Upper lobe of right lung (tissue), 1 donor: ENCODE data around the gene AK1. TPM values are rescaled to one million over a fixed set of nuclear protein-coding genes. Genes with fewer than 3 reads are reported as not detected.

Source experiments
- ATAC-seq: fragments of 200-7000 bp; cut with Tn5 transposase; one replicate; pipeline ENCODE4 v1.9.1; 2020; ENCODE audit warnings: mild to moderate bottlenecking, moderate library complexity
- DNase-seq: peaks from one replicate; pipeline ENCODE4 v3.0.0-alpha.2; 2020
- H3K27ac ChIP-seq: fragments of 200-600 bp; one replicate; pipeline ENCODE4 v1.8.0; 2022
- H3K27me3 ChIP-seq: fragments of 200-600 bp; one replicate; pipeline ENCODE4 v1.8.0; 2022; ENCODE audit warnings: mild to moderate bottlenecking
- H3K36me3 ChIP-seq: fragments of 200-600 bp; one replicate; pipeline ENCODE4 v1.8.0; 2022
- H3K4me1 ChIP-seq: fragments of 200-600 bp; one replicate; pipeline ENCODE4 v1.8.0; 2022
- H3K4me3 ChIP-seq: fragments of 200-600 bp; one replicate; pipeline ENCODE4 v1.8.0; 2022; ENCODE audit warnings: mild to moderate bottlenecking
- H3K9me3 ChIP-seq: fragments of 200-600 bp; one replicate; pipeline ENCODE4 v1.8.0; 2022
- CTCF ChIP-seq: fragments of 200-600 bp; IDR thresholded peaks from one replicate; pipeline ENCODE4 v1.8.0; 2022; ENCODE audit warnings: antibody characterized with exemption
- intact Hi-C: fragments of 100-400 bp; cut with DNase I; formaldehyde crosslinking; loops from one replicate; pipeline ENCODE4 v1.11.0; 2022
- total RNA-seq: library from RNA; stranded (reverse); fragmentation: NEBNext Ultra II Directional; extraction: Animal tissue kit (Norgen Biotek cat#: 25700); gene quantifications from one replicate; pipeline ENCODE4 v1.2.1, GENCODE V29; 2021
- donor health status: DM: no; HTN: yes; CAD: no; lungs with severe emphysema.

AK1 gene
- total RNA-seq, 1 donor from 2014 or later = 158 TPM

- no peaks in the 10 kb centered on the region for H3K9me3 ChIP-seq
- peaks cover 39% of the 10 kb centered on the region for H3K36me3 ChIP-seq
- peaks cover 56% of the 10 kb centered on the region for H3K4me1 ChIP-seq
- TF ChIP-seq CTCF = no peak
- DNase-seq = peak; percentile 64
- no peak overlapping the region for H3K4me3 ChIP-seq
- H3K27ac ChIP-seq = peak overlapping the region; percentile 90
- ATAC-seq = no peak
- intact Hi-C loops = no loop called here
- no peaks in the 10 kb centered on the region for H3K27me3 ChIP-seq
Observed at GRCh38 chr9:127907867-127908659, 30.6 kb upstream of the AK1 start.

GRCh38 chr9:127905788-127906191 is 28.3 kb upstream of the AK1 start:
- ATAC-seq (peak; percentile 32), DNase-seq (peak; percentile 76)
- H3K4me1 ChIP-seq = peaks cover 77% of the 10 kb centered on the region
- peak overlapping the region; percentile 31 for H3K4me3 ChIP-seq
- TF ChIP-seq CTCF = no peak
- no peaks in the 10 kb centered on the region for H3K27me3 ChIP-seq
- peaks cover 16% of the 10 kb centered on the region for H3K36me3 ChIP-seq
- intact Hi-C loops = no loop called here
- no peaks in the 10 kb centered on the region for H3K9me3 ChIP-seq
- H3K27ac ChIP-seq = peak overlapping the region; percentile 90

GRCh38 chr9:127905004-127905728 is 27.7 kb upstream of the AK1 start:
- H3K4me3 ChIP-seq = peak overlapping the region; percentile 31
- peaks cover 75% of the 10 kb centered on the region for H3K4me1 ChIP-seq
- intact Hi-C loops = no loop called here
- DNase-seq = peak; percentile 64
- peak overlapping the region; percentile 90 for H3K27ac ChIP-seq
- ATAC-seq = peak; percentile 6
- H3K9me3 ChIP-seq = no peaks in the 10 kb centered on the region
- H3K36me3 ChIP-seq = peaks cover 14% of the 10 kb centered on the region
- no peak for TF ChIP-seq CTCF
- no peaks in the 10 kb centered on the region for H3K27me3 ChIP-seq

GRCh38 chr9:127904561-127905003 is 27.1 kb upstream of the AK1 start:
- H3K27ac ChIP-seq = peak overlapping the region; percentile 90
- TF ChIP-seq CTCF = no peak
- H3K4me1 ChIP-seq = peaks cover 80% of the 10 kb centered on the region
- peaks cover 14% of the 10 kb centered on the region for H3K36me3 ChIP-seq
- H3K9me3 ChIP-seq = no peaks in the 10 kb centered on the region
- peak; percentile 88 for DNase-seq
- peak overlapping the region; percentile 31 for H3K4me3 ChIP-seq
- intact Hi-C loops = no loop called here
- no peaks in the 10 kb centered on the region for H3K27me3 ChIP-seq
- ATAC-seq = peak; percentile 63

- no peaks in the 10 kb centered on the region for H3K27me3 ChIP-seq
- peak overlapping the region; percentile 90 for H3K27ac ChIP-seq
- no peaks in the 10 kb centered on the region for H3K9me3 ChIP-seq
- H3K4me3 ChIP-seq = peak overlapping the region; percentile 31
- no peak for TF ChIP-seq CTCF
- peaks cover 80% of the 10 kb centered on the region for H3K4me1 ChIP-seq
- intact Hi-C loops = no loop called here
- ATAC-seq (peak; percentile 58), DNase-seq (peak; percentile 90)
- H3K36me3 ChIP-seq = peaks cover 10% of the 10 kb centered on the region
Observed at GRCh38 chr9:127903557-127904475, 26.3 kb upstream of the AK1 start.
